Measurements from ENCODE around the gene PTPN3.
"Not testable (repeated sequence)": the region's sequence is repeated elsewhere in the genome, so short reads cannot be mapped to it uniquely, and the experiment has no call there.

The PTPN3 gene, protein sequence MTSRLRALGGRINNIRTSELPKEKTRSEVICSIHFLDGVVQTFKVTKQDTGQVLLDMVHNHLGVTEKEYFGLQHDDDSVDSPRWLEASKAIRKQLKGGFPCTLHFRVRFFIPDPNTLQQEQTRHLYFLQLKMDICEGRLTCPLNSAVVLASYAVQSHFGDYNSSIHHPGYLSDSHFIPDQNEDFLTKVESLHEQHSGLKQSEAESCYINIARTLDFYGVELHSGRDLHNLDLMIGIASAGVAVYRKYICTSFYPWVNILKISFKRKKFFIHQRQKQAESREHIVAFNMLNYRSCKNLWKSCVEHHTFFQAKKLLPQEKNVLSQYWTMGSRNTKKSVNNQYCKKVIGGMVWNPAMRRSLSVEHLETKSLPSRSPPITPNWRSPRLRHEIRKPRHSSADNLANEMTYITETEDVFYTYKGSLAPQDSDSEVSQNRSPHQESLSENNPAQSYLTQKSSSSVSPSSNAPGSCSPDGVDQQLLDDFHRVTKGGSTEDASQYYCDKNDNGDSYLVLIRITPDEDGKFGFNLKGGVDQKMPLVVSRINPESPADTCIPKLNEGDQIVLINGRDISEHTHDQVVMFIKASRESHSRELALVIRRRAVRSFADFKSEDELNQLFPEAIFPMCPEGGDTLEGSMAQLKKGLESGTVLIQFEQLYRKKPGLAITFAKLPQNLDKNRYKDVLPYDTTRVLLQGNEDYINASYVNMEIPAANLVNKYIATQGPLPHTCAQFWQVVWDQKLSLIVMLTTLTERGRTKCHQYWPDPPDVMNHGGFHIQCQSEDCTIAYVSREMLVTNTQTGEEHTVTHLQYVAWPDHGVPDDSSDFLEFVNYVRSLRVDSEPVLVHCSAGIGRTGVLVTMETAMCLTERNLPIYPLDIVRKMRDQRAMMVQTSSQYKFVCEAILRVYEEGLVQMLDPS

DNA sequence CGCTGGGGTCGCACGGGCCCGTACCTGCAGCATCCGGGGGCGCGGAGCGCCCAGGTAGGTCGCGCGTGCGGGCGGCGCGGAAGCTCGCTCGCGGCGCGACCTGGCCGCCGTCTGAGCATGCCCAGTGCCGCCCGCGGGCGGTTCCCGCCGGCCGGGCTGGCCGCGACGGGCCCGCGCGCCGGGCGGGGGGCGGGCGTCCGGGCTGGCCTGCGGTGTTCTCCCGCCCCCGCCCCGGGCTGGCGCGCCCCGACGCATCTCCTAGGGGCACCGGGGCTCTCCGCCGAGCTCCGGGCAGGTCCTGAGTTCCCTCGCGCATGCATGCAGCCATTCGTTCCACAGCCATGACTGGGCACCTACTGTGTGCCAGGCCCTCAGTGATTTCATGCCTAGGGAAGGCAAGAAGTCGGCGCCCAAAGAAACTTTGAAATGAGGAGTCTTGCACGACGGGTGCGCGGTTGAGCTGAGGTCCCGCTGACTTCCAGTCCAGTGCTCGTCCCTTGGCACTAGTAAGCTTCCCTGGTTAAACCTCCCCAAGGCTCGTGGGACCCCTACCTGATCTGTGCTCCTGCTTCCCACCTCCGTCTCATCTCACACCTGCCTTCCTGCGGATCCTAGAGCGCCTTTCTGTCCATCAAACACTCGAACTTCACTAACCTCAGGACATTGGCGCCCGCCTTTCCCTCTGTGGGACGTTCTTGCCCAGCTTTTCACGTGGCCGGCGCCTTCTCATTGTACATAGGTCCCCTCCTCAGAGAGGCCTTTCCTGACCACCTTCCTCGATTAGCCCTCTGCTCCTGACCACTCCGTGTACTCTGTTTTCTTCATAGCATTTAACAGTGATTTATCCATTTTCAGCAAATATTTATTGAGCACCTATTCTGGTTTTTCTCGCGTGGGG is at the start of gene PTPN3:
Gene PTPN3, minus strand, starts transcription at position 113 of the 898 bp plus-strand sequence. CDS start 34,873 bp downstream, outside the sequence.
- DNase-seq = peak in 1 of 2 experiments; percentile 18

GRCh38 chr9:109544954-109545353 is 46.8 kb upstream of the PTPN3 start:
- DNase-seq = not testable (repeated sequence)

DNA sequence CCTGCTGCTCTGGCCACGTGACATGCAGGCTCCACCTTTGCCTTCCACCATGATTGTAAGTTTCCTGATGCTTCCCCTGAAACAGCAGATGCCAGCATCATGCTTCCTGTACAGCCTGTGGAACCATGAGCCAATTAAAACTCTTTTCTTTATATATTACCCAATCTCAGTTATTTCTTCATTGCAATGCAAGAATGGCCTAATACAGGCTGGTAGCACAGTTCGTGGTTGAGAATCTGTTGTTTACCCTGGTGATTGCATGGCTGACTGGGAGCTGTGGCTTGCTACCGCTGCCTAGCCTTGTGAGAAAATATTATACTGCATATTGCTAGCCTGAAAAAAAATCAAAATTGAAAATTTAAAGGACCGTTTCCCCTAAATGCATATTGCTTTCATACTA is 44.8 kb upstream of the PTPN3 start:
- DNase-seq = no peak

GRCh38 chr9:109538346-109538745 is 40.2 kb upstream of the PTPN3 start:
- no peak for DNase-seq

- DNase-seq = no peak
Measured at GRCh38 chr9:109537288-109537687, 39.2 kb upstream of the PTPN3 start.

GRCh38 chr9:109536859-109537258 is 38.8 kb upstream of the PTPN3 start:
- DNase-seq = no peak

DNA sequence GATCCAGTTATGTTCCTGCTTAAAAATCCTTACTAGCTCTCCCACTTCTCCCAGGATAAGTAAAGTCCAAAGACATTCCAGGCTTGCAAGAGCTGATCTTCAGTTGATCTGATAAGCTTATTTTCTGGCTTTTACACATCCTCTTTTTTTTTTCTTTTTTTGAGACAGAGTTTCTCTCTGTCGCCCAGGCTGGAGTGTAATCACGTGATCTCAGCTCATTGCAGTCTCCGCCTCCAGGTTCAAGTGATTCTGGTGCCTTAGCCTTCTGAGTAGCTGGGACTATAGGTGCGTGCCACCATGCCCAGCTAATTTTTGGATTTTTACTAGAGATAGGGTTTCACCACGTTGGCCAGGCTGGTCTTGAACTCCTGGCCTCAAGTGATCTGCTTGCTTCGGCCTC is 37.3 kb upstream of the PTPN3 start:
- DNase-seq = no peak

- DNase-seq = no peak
Measured at GRCh38 chr9:109534151-109534550, 36.0 kb upstream of the PTPN3 start.

DNA sequence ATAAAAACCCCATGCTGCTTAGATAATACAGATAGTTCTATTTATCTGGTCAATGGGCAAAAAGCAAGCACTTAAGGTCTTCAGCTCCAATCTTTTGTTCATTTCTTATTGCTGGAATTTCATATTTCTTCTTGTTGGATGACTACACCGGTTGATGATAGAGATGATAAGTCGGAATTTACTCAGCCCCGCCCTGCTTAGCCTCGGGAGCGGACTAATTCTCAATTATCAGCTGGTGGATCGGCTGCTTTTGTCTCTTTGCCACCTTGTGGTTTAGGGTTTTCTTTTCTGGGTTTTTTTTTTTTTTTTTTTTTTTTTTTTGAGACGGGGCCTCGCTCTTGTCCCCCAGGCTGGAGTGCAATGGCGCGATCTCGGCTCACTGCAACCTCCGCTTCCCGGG is 34.5 kb upstream of the PTPN3 start:
- not testable (repeated sequence) for DNase-seq

DNA sequence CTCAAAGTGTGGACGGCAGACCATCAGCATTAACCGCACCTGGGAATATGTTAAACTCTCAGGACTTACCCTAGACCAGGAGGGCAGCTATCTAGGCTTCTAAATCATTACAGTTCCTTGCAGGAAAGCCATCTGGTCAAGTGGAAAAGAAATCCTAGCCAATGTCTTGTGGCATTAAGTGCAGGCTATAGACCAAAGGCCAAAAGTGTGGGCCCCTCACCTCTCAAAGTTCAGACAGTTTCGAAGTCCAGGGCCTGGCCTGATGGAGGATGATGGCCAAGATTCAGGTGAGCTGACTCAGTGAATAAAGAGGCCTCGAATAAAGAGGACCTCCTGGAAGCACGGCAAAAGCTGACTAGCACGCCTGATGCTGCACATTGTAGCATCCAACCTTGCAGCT is 24.0 kb upstream of the PTPN3 start:
- no peak for DNase-seq

DNA sequence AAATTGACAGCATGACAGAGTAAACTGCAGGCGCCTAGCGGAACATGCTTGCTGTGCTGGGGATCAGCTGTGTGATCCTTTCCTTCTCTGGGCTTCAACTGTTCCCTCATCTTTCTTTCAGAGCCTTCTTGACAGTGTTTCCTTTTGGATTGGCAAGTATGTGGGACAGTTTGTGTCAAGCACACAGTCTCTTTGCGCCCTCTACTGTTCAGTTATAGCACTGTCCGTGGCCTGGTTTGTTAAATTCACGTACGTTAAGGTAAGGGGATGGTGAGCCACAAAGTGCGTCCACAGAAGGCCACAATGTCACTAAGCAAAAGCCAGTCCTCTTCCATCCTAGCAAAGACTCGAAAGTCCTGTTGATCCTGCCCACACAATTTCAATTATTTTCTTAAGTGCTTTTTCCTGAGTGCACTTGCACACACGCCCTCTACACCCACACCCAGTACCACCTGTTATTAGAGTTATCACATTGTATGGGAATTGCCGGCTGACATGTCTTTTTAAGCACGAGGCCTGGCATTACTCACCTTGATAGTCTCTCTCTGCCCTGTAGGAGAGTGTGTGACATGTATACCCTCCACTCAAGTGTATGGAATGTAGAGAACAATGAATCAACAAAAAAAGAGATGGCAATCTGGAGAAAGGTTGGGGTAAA is 22.5 kb upstream of the PTPN3 start:
- DNase-seq = peak; percentile 56 to 69

DNA sequence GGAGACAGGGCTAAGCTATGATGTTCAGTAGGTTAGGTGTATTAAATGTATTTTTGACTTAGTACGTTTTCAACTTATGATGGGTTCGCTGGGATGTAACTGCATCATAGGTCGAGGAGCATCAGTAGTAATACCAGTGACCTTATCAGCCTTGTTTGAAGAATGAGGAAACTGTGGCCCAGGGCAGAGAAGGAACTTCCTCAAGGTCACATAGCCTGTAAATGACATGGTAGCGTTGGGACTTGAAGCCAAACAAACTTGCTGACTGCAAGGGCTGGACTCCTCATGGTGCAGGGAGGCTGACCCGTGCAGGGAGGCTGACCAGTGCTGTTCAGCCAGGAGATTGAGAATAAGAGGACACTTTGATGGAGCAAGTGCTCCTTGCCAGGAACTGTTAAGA is 21.3 kb upstream of the PTPN3 start:
- no peak for DNase-seq

DNA sequence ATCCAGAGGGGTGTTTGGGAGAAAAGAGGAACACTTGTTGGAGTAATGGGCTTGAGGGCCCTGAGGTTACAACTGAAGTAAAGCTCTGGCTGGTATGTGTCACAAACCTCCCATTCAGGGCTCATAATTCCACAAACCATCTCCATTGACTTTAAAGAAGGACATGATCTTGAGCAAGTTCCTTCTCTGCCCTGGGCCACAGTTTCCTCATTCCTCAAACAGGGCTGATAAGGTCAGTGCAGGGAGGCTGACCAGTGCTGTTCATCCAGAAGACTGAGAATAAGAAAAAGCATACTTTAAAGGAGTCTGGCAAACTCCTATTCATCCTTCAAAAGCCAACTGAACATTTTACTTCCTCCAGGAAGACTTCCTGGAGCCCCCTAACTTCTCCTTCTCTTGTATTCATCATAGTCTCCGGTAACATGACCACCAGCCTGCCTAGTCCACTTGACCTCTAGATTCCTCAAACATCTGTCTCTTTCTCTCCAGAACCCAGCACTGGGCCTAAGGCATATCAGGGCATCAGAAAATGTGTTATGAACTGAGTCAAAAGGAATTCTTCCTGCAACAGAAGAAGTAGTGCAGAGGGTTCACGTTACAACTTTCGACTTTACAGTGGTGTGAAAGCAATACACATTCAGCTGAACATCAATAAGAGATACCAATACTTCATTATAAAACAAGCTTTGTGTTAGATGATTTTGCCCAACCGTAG is 20.7 kb upstream of the PTPN3 start:
- DNase-seq = no peak

GRCh38 chr9:109517901-109518377 is 19.8 kb upstream of the PTPN3 start:
- no peak for DNase-seq

DNA sequence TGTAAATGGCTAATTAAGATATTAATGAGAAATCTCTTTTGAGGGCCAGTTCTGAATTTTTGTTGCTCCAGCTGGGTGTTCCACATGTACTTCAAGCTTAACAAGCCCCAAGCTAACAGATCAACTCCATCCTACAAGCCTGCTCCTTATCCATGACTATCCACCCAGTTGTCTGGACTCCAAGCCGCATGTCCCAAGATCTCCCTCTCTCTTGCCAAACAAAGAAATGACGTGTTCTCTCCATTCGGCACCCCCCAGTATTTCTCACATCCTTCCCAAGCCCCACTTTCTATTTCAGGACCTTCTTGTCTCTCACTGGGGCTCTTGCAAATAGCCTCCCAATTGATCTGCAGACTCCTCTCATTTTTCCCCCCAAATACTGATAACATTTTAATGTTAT is 15.8 kb upstream of the PTPN3 start:
- no peak for DNase-seq

GRCh38 chr9:109512170-109512756 is 14.2 kb upstream of the PTPN3 start:
- no peak for DNase-seq

DNA sequence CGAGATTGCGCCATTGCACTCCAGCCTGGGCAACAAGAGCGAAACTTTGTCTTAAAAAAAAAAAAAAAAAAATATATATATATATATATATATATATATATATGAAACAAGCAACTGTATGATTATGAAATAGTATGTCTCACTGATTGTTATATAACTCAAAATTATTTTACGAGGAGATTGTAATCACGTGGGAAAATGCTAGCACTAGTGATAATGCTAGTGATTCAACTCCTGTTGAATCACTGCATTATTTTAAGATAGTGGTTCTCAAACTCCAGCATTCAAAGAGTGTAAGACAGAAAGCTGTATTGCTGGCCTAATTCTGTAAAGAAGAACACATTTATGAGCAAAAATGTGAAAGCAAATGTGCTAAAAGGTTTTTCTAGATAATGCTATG is 12.4 kb upstream of the PTPN3 start:
- no peak for DNase-seq

- DNase-seq = not testable (repeated sequence)
Measured at GRCh38 chr9:109510042-109510441, 11.9 kb upstream of the PTPN3 start.

GRCh38 chr9:109509611-109510010 is 11.5 kb upstream of the PTPN3 start:
- DNase-seq = no peak

- DNase-seq = peak in 1 of 2 experiments; percentile 14
Measured at GRCh38 chr9:109507421-109507838, 9.3 kb upstream of the PTPN3 start.
